ENCODE measurements around the gene POLR3GL.
"Not testable (repeated sequence)": the region's sequence is repeated elsewhere in the genome, so short reads cannot be mapped to it uniquely, and the experiment has no call there.

The POLR3GL gene, protein sequence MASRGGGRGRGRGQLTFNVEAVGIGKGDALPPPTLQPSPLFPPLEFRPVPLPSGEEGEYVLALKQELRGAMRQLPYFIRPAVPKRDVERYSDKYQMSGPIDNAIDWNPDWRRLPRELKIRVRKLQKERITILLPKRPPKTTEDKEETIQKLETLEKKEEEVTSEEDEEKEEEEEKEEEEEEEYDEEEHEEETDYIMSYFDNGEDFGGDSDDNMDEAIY

DNA sequence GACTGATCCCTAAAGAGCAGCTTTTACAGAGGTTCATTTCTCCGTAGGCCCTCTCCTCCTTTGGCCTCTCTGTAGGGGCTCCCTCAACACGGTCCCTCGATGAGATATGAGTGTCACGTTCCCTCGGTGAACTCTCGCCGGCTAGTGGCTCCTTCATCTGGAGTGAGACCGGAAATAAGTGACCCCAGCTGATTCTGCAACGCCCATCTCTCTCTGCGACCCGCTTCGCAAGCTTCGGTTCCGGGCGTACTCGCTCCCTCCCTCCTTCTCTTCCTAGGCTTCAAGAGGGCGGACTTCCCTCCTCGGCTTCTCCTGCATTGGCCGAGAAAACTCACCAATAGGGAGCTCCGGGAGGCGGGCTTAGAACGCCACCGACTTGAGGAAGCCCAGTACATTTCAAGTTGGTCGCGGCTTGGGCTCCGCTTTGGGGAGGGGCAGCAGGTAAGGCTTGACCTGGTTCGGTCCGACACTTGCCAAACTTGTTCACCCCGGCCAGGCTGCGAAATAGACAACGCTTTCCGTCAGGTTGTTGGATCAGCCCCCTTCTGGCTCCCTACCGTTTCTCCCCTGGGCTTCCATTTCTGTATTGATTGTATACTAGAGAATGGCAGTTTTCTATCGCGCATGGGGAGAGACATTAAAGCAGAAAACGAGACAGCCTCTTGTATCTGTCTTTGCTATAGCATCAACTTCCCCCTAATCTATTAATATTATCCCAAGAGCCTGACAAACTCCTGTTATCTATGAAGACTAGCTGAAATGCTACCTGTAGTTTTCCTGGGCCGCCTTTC is at the start of gene POLR3GL, which contains the start of gene ANKRD34A:
POLR3GL (plus strand) TSS at position 363 of the 791 bp plus-strand sequence. CDS start 10,176 bp downstream, outside the sequence.
ANKRD34A (minus strand) TSS at position 248 of the 791 bp plus-strand sequence. CDS start 2,816 bp downstream, outside the sequence.
- DNase-seq (ENCODE audit: insufficient read length, low spot score) (peak; percentile 83), FAIRE-seq (no peak)
- peak; percentile 73 for TF ChIP-seq POLR2A (IDR thresholded peaks at IDR 0.05; ENCODE audit: low read depth, low read length)

DNA sequence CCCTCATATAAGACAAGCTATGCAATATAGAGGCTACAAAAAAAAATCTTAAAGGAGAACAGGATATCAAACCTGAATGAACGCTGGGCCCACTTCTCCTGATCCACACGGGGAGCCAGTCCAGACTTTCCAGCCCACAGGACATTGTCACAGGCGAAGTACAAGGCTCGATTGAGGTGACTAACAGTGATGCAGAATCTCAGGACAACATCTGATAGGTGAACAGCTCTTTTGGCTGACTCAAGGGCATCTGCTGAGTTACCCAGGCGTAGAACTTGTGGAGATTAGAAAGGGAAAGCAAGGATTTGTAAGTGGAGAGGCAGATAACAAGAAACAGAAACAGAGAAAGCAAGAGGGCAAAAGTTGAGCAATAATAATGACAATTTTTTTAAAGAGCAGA is 47.7 kb upstream of the POLR3GL start:
- DNase-seq (ENCODE audit: insufficient read length, low spot score) (no peak), FAIRE-seq (no peak)
- TF ChIP-seq POLR2A (IDR thresholded peaks at IDR 0.05; ENCODE audit: low read depth, low read length): no peak

DNA sequence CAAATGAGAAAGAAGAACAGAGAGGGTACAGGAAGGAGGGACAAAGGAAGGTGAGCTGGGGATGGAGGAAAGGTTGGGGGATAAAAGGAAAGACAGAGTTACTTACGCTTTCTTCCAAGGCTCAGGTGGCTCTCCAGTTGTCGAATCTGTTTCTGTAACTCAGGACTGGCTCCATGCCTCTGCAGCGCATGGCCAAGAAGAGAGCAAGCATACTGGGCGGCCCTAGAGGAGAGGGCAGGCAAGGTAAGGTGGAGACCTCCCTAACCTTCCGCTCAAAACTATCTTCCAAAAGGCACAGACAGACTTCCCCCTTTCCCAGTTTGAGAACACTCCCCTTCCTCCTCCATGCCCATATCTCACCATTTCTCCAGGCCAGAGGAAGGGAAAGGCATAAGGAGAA is 46.9 kb upstream of the POLR3GL start:
- no peak for TF ChIP-seq POLR2A (IDR thresholded peaks at IDR 0.05; ENCODE audit: low read depth, low read length)
- FAIRE-seq: no peak
- no peak for DNase-seq (ENCODE audit: insufficient read length, low spot score)

DNA sequence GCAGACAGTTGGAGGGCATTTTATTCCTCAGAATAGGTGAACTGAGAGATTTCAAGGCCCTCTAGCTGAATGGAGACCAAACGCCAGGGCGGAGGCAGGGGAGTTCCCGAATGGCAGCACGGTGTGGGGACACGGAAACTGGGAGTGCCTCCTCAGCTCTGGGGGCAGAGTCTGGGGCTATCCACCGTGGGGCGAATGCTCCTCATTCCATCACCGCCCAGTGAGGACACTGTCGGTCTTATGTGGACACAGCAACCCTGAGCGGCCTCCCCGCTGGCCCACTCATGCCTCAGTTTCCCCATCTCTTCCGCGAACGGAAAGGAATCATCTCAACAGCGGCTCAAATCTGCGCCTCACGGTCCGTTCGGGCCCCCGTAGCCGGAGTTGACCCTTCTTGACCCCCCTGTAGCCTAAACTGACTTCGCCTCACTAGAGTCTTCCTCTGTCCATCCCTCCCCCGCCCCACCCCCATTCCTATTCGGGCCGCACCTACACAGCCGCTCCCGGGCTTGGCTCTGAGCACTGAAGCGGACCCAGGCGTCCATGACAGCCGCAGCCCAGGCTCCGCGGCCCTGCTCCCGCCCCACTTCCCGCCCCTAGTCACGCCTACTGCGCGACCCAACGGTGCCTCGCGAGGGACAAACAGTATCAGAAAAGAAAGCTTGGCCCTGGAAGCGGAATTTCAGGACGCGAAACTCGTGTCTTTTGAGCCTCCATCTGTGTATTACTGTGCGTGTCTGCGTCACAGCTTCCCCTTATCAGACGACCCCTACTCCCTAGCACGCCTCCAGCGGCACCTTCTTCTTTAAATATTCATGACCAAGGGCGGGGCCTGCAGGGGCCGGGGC is 46.1 kb upstream of the POLR3GL start, which contains the start of gene PEX11B:
PEX11B (minus strand) TSS at position 574 of the 848 bp plus-strand sequence; CDS start at position 545, 29 bp downstream.
- DNase-seq (ENCODE audit: insufficient read length, low spot score) (peak; percentile 57), FAIRE-seq (no peak)
- TF ChIP-seq POLR2A (IDR thresholded peaks at IDR 0.05; ENCODE audit: low read depth, low read length): peak; percentile 72

DNA sequence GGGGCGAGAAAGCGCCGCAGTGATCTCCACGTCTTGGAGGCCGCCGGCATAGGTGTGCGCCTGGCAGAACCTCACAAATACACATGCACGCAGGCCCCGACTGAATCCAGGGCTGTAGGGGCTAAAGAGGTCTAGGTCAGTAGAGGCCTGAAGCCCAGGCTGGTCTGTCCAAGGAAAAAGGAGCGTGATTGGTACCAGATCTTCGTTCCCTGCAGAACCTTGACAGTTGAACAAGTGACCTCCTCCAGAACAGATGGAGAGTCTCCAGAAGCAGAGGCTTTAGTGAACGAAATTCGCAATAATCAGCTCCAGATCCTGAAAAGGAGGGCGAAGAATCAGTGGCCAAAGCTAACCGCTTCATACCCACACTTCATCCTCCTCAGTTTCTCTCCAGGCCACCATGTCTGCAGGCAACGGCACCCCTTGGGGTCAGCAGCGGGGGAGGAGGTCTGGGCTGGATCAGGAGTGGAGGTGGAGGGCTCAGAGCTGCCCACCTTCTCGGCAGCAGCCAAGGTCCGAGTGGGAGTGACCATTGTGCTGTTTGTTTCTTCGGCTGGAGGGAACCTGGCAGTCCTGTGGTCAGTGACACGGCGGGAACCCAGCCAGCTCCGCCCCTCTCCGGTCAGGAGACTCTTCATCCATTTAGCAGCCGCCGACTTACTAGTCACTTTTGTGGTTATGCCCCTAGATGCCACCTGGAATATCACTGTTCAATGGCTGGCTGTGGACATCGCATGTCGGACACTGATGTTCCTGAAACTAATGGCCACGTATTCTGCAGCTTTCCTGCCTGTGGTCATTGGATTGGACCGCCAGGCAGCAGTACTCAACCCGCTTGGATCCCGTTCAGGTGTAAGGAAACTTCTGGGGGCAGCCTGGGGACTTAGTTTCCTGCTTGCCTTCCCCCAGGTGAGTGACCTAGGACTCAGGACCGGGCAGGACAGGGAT is 45.2 kb upstream of the POLR3GL start:
- TF ChIP-seq POLR2A (IDR thresholded peaks at IDR 0.05; ENCODE audit: low read depth, low read length): no peak; the same call in 1 of the 2 replicates
- DNase-seq (ENCODE audit: insufficient read length, low spot score) (peak; percentile 64), FAIRE-seq (no peak)

DNA sequence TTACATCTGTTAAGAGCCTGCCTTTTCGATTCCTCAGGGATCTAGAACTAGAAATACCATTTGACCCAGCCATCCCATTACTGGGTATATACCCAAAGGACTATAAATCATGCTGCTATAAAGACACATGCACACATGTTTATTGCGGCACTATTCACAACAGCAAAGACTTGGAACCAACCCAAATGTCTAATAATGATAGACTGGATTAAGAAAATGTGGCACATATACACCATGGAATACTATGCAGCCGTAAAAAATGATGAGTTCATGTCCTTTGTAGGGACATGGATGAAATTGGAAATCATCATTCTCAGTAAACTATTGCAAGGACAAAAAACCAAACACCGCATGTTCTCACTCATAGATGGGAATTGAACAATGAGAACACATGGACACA is 44.2 kb upstream of the POLR3GL start:
- not testable (repeated sequence) for DNase-seq (ENCODE audit: insufficient read length, low spot score); FAIRE-seq

DNA sequence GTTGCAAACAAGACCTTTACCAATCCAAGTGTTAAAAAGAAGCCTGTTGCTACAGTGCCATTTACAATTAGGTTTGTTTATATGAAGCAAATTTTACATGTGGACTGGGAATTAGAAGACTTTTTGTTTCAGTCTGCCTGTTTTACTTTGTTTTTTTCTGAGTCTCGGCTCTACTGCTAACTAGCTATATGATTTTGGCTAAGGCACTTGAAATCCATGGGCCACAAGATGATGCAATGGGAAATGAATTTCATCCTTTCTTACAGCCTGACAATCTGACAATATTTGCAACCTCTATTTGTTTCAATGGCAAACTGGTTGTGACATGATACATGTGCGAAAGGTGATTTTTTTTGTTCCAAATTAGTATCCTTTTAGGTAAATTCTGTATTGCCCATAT is 42.2 kb upstream of the POLR3GL start:
- FAIRE-seq: no peak
- no peak for DNase-seq (ENCODE audit: insufficient read length, low spot score)
- TF ChIP-seq POLR2A (IDR thresholded peaks at IDR 0.05; ENCODE audit: low read depth, low read length): no peak

DNA sequence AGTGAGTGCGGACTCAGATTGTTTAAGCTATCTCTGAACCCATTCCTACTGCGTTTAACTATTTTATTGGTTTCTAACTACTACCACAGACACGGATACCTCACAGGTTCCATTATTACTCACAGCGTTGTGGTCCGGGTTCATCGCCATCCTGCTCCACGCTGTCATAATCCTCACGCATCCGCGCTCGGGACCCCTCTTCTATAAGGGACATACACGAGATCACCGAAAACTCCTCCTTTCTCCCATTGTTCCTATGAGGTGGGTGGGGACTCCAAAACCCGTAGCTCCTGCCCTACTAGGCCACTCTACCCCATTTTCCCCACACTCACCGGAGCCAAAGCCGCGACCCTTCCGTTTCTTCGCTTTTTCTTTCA is 37.8 kb upstream of the POLR3GL start:
- TF ChIP-seq POLR2A (IDR thresholded peaks at IDR 0.05; ENCODE audit: low read depth, low read length): no peak
- no peak for DNase-seq (ENCODE audit: insufficient read length, low spot score)
- FAIRE-seq: no peak

DNA sequence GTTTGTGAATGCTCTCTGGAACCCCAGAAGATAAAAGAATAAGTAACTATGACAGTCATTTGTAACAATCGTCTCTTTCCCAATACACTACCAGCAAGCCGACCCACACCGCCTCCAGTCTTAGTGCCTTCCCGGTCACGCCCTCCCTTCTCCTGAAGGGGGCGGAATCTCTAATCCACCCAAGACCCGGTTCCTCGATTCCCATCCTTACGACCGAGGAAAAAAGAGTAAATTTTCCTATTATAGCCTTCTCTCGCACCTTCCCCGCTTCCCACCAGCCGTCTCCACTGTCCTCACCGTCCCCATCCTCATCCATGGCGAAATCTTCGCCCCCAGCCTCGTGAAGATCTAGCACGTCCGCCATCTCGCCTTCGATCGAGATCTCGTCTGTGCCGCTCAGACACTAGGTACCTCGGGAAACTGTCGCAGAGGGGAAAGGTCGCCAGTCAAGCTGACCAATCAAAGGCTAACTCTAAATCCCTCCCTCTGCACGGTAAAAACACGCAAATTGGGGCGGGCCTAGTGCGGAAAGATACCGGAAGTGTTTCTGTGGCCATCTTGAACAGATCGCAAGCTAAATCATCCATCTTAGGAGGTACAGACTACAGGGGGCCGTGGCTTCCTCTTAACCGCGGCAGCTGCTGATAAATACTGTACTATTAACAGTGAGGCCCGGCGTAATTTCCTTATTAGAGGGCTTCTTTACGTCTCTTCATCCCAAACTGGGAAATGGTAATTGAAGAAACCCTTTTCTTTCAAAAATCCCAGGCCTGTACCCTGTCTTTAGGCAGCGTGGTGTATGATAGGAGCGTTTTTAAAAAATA is 37.2 kb upstream of the POLR3GL start, which contains the start of gene RBM8A:
RBM8A (minus strand) TSS at position 422 of the 824 bp plus-strand sequence; CDS start at position 364, 58 bp downstream.
- peak; percentile 88 for TF ChIP-seq POLR2A (IDR thresholded peaks at IDR 0.05; ENCODE audit: low read depth, low read length)
- DNase-seq (ENCODE audit: insufficient read length, low spot score) (peak; percentile 64), FAIRE-seq (peak; percentile 89)

DNA sequence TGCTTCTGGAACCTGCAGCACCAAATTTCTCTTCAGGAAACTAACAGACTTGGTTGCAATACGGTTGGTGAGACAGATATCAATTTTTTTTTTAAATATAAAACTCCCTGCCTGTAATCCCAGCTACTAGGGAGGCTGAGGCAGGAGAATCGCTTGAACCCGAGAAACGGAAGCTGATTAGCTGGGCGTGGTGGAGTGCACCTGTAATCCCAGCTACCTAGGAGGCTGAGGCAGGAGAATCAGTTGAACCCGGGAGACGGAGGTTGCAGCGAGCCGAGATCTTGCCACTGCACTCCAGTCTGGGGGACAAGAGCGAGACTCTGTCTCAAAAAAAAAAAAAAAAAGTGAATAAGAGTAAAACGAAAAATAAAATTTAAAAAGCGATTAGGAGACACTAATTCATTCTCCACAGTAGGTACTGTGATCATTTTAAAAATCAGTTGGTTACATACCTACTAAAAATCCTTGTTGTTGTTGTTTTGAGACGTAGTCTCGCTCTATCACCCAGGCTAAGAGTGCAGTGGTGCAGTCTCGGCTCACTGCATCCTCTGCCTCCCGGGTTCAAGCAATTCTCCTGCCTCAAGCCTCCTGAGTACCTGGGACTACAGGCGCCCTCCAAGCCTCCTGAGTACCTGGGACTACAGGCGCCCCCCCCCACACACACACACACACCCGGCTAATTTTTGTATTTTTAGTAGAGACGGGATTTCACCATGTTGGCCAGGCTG is 36.4 kb upstream of the POLR3GL start:
- TF ChIP-seq POLR2A (IDR thresholded peaks at IDR 0.05; ENCODE audit: low read depth, low read length): no peak
- DNase-seq (ENCODE audit: insufficient read length, low spot score) (no peak), FAIRE-seq (no peak)

DNA sequence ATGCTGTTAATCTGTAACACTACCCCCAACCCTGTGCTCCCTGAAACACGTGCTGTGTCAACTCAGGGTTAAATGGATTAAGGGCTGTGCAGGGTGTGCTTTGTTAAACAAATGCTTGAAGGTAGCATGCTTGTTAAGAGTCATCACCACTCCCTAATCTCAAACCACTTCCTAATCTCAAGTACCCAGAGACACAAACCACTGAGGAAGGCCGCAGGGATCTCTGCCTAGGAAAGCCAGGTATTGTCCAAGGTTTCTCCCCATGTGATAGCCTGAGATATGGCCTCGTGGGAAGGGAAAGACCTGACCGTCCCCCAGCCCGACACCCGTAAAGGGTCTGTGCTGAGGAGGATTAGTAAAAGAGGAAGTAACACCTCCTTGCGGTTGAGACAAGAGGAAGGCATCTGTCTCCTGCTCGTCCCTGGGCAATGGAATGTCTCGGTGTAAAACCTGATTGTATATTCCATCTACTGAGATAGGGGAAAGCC is 31.9 kb upstream of the POLR3GL start:
- FAIRE-seq; DNase-seq (ENCODE audit: insufficient read length, low spot score): not testable (repeated sequence)

All from H54 (cell line).